Measurements from ENCODE around the gene AMOT.

The AMOT gene

DNA sequence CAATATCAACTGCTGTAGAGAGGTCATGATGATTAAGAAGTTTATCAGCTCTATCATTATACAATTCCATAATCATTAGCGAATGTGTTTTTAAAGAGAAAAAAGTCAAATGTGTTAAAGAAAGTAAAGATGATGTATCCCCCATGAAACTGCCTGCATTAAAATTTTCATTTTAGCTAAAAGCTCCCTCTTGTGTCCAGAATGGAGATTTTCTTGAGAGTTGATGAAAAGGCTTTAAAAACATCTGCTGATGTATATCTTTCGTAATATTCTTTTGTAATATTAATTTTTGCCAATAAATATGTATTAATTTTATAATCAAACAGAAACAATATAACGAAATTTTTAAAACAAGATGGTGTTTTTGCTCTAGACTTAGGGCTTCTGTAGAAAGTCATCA lies 108.8 kb downstream of the AMOT start:
- DNase-seq, result no peak

All from bone marrow (tissue), 2 donors.